Astrocyte (in vitro differentiated cells and primary cell): Measurements from ENCODE around the gene KCNG3. TPM values are rescaled to one million over a fixed set of nuclear protein-coding genes. Genes with fewer than 3 reads are reported as not detected.

Experiments used
- DNase-seq: peaks from one replicate; pipeline ENCODE4 v3.0.0-alpha.2; 2010; ENCODE audit warnings: low read depth
- FAIRE-seq: peaks from 2 replicates; lab custom pipeline; 2011; peaks lifted over from hg19 to GRCh38; lab: Jason Lieb, UNC
- H2AFZ ChIP-seq: 2 replicates; pipeline ENCODE4 v1.6.0; 2012; ENCODE audit warnings: low read depth, low read length, inconsistent platforms
- H3K27ac ChIP-seq: 2 replicates; pipeline ENCODE4 v1.5.1; 2011; ENCODE audit warnings: low read depth, low read length, inconsistent platforms
- H3K27me3 ChIP-seq: 2 replicates; pipeline ENCODE4 v1.6.0; 2011; ENCODE audit warnings: low read length, inconsistent platforms; ENCODE audit not compliant: insufficient read depth
- H3K36me3 ChIP-seq: 2 replicates; pipeline ENCODE4 v1.5.1; 2011; ENCODE audit warnings: low read length, inconsistent platforms; ENCODE audit not compliant: insufficient read depth
- H3K4me1 ChIP-seq: 2 replicates; pipeline ENCODE4 v1.5.1; 2011; ENCODE audit warnings: low read length, inconsistent platforms; ENCODE audit not compliant: insufficient read depth
- H3K4me2 ChIP-seq: 2 replicates; pipeline ENCODE4 v1.6.0; 2012; ENCODE audit warnings: low read length, inconsistent platforms
- H3K4me3 ChIP-seq: 2 replicates; pipeline ENCODE4 v1.5.1; 2011; ENCODE audit warnings: low read depth, mild to moderate bottlenecking, low read length, inconsistent platforms; ENCODE audit not compliant: insufficient read depth
- H3K79me2 ChIP-seq: 2 replicates; pipeline ENCODE4 v1.6.0; 2012; ENCODE audit warnings: mild to moderate bottlenecking, low read length, inconsistent platforms; ENCODE audit not compliant: insufficient read depth
- H3K9ac ChIP-seq: 2 replicates; pipeline ENCODE4 v1.6.0; 2012; ENCODE audit warnings: mild to moderate bottlenecking, low read length, inconsistent platforms
- H3K9me3 ChIP-seq: 2 replicates; pipeline ENCODE4 v1.5.1; 2012; ENCODE audit warnings: low read depth, mild to moderate bottlenecking, low read length, inconsistent platforms; ENCODE audit not compliant: insufficient read depth
- H4K20me1 ChIP-seq: 2 replicates; pipeline ENCODE4 v1.6.0; 2012; ENCODE audit warnings: low read length, inconsistent platforms; ENCODE audit not compliant: insufficient read depth
- H3K27ac Mint-ChIP-seq: one replicate; pipeline ENCODE4 v1.8.0; 2021; ENCODE audit warnings: mild to moderate bottlenecking, mixed read lengths; ENCODE audit not compliant: unreplicated experiment
- H3K27me3 Mint-ChIP-seq: one replicate; pipeline ENCODE4 v1.8.0; 2021; ENCODE audit warnings: low read depth, mixed read lengths; ENCODE audit not compliant: unreplicated experiment
- H3K36me3 Mint-ChIP-seq: one replicate; pipeline ENCODE4 v1.8.0; 2021; ENCODE audit warnings: low read depth, mixed read lengths; ENCODE audit not compliant: unreplicated experiment
- H3K4me1 Mint-ChIP-seq: one replicate; pipeline ENCODE4 v1.8.0; 2021; ENCODE audit warnings: low read depth, mixed read lengths; ENCODE audit not compliant: unreplicated experiment
- H3K4me3 Mint-ChIP-seq: one replicate; pipeline ENCODE4 v1.8.0; 2021; ENCODE audit warnings: mild to moderate bottlenecking, moderate library complexity, mixed read lengths; ENCODE audit not compliant: unreplicated experiment
- H3K9me3 Mint-ChIP-seq: one replicate; pipeline ENCODE4 v1.8.0; 2021; ENCODE audit warnings: mild to moderate bottlenecking, mixed read lengths; ENCODE audit not compliant: unreplicated experiment
- CTCF ChIP-seq: IDR thresholded peaks from 2 replicates; pipeline ENCODE4 v1.5.1; 2011; ENCODE audit warnings: low read depth, mild to moderate bottlenecking, inconsistent platforms, low read length, moderate library complexity; ENCODE audit not compliant: insufficient read depth
- EZH2 ChIP-seq: IDR thresholded peaks from 2 replicates; pipeline ENCODE4 v1.6.1; 2012; ENCODE audit warnings: mild to moderate bottlenecking, low read length, inconsistent platforms; ENCODE audit not compliant: insufficient read depth
- total RNA-seq: library from RNA; stranded (reverse); gene quantifications from 2 replicates; pipeline ENCODE4 v1.2.1, GENCODE V29; 2021

The KCNG3 gene
- total RNA-seq, 1 donor from 2014 or later: 0.20 TPM

- no peaks in the 10 kb centered on the region for H3K4me1 ChIP-seq
- H3K79me2 ChIP-seq: no peaks in the 10 kb centered on the region
- no peak overlapping the region for H3K9ac ChIP-seq
- H2AFZ ChIP-seq: no peak overlapping the region
- H3K9me3 ChIP-seq: no peaks in the 10 kb centered on the region
- H3K27ac Mint-ChIP-seq: no peak overlapping the region
- H3K27me3 ChIP-seq: no peaks in the 10 kb centered on the region
- H3K4me3 ChIP-seq: no peak overlapping the region
- no peak overlapping the region for H3K4me2 ChIP-seq
- H3K36me3 Mint-ChIP-seq: no peaks in the 10 kb centered on the region
- H3K4me3 Mint-ChIP-seq: no peak overlapping the region
- TF ChIP-seq EZH2 (no peak), CTCF (no peak)
- no peak overlapping the region for H3K27ac ChIP-seq
- no peaks in the 10 kb centered on the region for H3K9me3 Mint-ChIP-seq
- peaks cover 4% of the 10 kb centered on the region for H3K27me3 Mint-ChIP-seq
- no peaks in the 10 kb centered on the region for H3K4me1 Mint-ChIP-seq
- no peaks in the 10 kb centered on the region for H3K36me3 ChIP-seq
- DNase-seq: no peak
- FAIRE-seq: no peak
- H4K20me1 ChIP-seq: no peaks in the 10 kb centered on the region
Observed at GRCh38 chr2:42470706-42471105, 23.1 kb downstream of the KCNG3 start.

- Histone ChIP-seq H3K36me3 (no peaks in the 10 kb centered on the region), H3K79me2 (no peaks in the 10 kb centered on the region), H3K27ac (no peak overlapping the region), H3K4me3 (no peak overlapping the region), H3K9ac (no peak overlapping the region), H3K4me1 (no peaks in the 10 kb centered on the region), H3K4me2 (no peak overlapping the region), H2AFZ (no peak overlapping the region), H4K20me1 (no peaks in the 10 kb centered on the region), H3K27me3 (peaks cover 2% of the 10 kb centered on the region), H3K9me3 (no peaks in the 10 kb centered on the region)
- TF ChIP-seq EZH2 (no peak), CTCF (no peak)
- FAIRE-seq (no peak), DNase-seq (no peak)
- H3K27ac Mint-ChIP-seq: no peak overlapping the region
- H3K4me3 Mint-ChIP-seq: no peak overlapping the region
- H3K36me3 Mint-ChIP-seq: no peaks in the 10 kb centered on the region
- H3K27me3 Mint-ChIP-seq: peaks cover 2% of the 10 kb centered on the region
- H3K9me3 Mint-ChIP-seq: no peaks in the 10 kb centered on the region
- H3K4me1 Mint-ChIP-seq: no peaks in the 10 kb centered on the region
Observed at GRCh38 chr2:42464631-42465030, 29.2 kb downstream of the KCNG3 start.

GRCh38 chr2:42463570-42463969 is 30.2 kb downstream of the KCNG3 start:
- no peaks in the 10 kb centered on the region for H3K79me2 ChIP-seq
- no peak overlapping the region for H3K4me3 ChIP-seq
- H3K27me3 ChIP-seq: peaks cover 2% of the 10 kb centered on the region
- no peaks in the 10 kb centered on the region for H3K4me1 Mint-ChIP-seq
- no peaks in the 10 kb centered on the region for H3K9me3 Mint-ChIP-seq
- no peak overlapping the region for H3K27ac Mint-ChIP-seq
- H3K36me3 Mint-ChIP-seq: no peaks in the 10 kb centered on the region
- H2AFZ ChIP-seq: no peak overlapping the region
- no peaks in the 10 kb centered on the region for H3K4me1 ChIP-seq
- H3K9ac ChIP-seq: no peak overlapping the region
- FAIRE-seq (no peak), DNase-seq (no peak)
- no peak overlapping the region for H3K4me2 ChIP-seq
- no peaks in the 10 kb centered on the region for H3K9me3 ChIP-seq
- no peaks in the 10 kb centered on the region for H4K20me1 ChIP-seq
- H3K27me3 Mint-ChIP-seq: peaks cover 2% of the 10 kb centered on the region
- TF ChIP-seq EZH2 (no peak), CTCF (no peak)
- H3K4me3 Mint-ChIP-seq: no peak overlapping the region
- no peak overlapping the region for H3K27ac ChIP-seq
- no peaks in the 10 kb centered on the region for H3K36me3 ChIP-seq
